ENCODE results near the gene COPB1.
A peak's percentile ranks its signal among the peaks of the same experiment; 100 is the strongest.

COPB1 gene

DNA sequence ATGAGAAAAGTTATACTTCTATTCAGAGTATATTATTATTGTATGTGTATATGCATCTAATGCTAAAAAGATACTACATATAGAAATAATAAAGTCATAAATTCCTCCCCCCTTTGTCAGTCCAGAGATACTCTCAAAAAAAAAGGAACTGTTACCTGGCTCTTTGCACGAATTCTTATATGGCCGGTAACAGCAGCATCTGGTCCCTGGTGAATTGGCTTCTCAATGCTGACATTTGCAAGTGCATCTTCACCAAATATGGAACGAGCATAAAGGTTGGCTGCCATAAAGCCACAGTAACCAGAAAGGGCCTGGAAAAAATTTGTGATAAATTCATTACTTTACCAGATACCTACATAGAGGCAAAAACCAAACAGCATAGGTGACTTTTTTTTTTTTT is 41.2 kb downstream of the COPB1 start:
- TF ChIP-seq, protein P1, sequence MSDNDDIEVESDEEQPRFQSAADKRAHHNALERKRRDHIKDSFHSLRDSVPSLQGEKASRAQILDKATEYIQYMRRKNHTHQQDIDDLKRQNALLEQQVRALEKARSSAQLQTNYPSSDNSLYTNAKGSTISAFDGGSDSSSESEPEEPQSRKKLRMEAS (IDR thresholded peaks at IDR 0.05; ENCODE audit: low read depth, low read length), result no peak
- TF ChIP-seq POLR2A (IDR thresholded peaks at IDR 0.05; ENCODE audit: extremely low read depth, insufficient read length) (no peak), MYC (IDR thresholded peaks at IDR 0.05; ENCODE audit: low read depth, low read length) (no peak)
- TF ChIP-seq, protein P2, sequence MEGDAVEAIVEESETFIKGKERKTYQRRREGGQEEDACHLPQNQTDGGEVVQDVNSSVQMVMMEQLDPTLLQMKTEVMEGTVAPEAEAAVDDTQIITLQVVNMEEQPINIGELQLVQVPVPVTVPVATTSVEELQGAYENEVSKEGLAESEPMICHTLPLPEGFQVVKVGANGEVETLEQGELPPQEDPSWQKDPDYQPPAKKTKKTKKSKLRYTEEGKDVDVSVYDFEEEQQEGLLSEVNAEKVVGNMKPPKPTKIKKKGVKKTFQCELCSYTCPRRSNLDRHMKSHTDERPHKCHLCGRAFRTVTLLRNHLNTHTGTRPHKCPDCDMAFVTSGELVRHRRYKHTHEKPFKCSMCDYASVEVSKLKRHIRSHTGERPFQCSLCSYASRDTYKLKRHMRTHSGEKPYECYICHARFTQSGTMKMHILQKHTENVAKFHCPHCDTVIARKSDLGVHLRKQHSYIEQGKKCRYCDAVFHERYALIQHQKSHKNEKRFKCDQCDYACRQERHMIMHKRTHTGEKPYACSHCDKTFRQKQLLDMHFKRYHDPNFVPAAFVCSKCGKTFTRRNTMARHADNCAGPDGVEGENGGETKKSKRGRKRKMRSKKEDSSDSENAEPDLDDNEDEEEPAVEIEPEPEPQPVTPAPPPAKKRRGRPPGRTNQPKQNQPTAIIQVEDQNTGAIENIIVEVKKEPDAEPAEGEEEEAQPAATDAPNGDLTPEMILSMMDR (IDR thresholded peaks at IDR 0.05; ENCODE audit: low read depth, low read length), result no peak
- no peak for DNase-seq (ENCODE audit: low read depth)
- no peak overlapping the region for H3K4me3 ChIP-seq (ENCODE audit: low read depth, low read length)

DNA sequence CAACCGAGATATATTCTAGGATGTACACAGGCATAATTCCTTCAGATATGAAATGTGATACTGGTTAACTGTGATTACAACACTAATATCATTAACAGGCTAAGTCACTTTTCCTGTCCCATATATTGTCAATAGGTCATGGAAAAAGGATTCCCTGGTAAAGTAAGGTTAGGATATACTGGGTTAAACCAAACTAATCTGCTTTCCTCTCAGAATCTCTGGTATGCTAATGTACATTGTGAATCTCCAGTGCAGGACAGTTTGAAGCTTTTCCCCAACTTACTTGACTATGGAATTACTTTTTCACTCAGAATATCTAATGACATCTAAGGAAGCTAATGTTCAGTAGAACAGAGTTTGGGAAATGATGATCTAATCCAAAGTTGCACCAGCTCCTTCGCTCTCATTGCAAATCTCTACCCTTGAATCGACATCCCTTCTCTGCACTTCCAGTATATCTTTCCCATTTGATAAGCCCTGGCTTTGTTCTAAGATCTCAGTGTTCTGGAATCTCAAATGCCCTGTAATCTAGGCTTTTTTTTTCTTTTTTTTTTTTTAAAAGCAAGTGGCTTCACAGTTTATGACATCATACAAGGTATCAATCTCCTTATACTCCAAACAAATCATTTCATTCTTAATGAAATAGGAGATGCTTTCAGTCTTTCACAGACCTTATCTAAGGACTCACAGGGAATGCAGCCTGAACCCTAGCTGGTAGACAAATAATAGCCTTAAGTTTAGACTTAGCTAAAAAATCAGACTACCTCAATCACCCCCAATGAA is 43.8 kb downstream of the COPB1 start:
- TF ChIP-seq POLR2A (IDR thresholded peaks at IDR 0.05; ENCODE audit: extremely low read depth, insufficient read length), result no peak
- TF ChIP-seq, protein P2 (IDR thresholded peaks at IDR 0.05; ENCODE audit: low read depth, low read length), result no peak
- DNase-seq (ENCODE audit: low read depth), result no peak
- no peak overlapping the region for H3K4me3 ChIP-seq (ENCODE audit: low read depth, low read length)

DNA sequence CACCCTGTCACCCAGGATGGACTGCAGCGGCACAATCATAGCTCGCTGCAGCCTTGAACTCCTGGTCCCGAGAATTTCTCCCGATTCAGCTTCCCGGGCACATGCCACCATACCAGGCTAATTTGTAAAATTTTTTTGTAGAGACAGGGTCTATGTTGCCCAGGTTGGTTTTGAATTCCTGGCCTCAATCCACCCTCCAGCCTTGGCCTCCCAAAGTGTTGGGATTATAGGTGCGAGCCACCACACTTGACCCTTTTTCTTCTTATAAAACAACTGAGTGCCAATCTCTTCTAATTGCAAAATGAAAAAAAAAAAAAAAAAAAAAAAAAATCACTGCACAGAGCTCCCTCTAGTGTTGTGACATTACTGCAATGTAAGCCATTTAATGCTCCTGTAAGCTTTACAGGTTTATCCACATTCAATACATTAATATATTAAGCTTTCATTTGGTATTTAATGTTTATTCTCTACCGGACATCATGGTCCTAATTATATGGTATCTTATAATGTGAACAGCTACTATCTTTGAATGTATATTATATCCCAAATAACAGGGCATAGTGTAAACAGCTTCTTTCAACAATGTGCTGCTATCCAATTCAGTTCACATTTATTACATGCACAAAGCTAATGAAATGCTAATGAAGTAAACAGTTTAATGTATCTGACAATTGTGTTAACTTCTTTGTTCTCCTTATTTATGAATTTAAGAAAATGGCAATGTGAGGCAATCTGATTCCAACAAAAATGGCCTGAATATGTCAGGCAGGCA is 44.6 kb downstream of the COPB1 start:
- H3K4me3 ChIP-seq (ENCODE audit: low read depth, low read length), result no peak overlapping the region
- peak; percentile 22 for DNase-seq (ENCODE audit: low read depth)
- TF ChIP-seq POLR2A (IDR thresholded peaks at IDR 0.05; ENCODE audit: extremely low read depth, insufficient read length) (no peak), MYC (IDR thresholded peaks at IDR 0.05; ENCODE audit: low read depth, low read length) (no peak)
- TF ChIP-seq, protein P2 (IDR thresholded peaks at IDR 0.05; ENCODE audit: low read depth, low read length), result peak; percentile 24
- TF ChIP-seq, protein P1 (IDR thresholded peaks at IDR 0.05; ENCODE audit: low read depth, low read length), result no peak

DNA sequence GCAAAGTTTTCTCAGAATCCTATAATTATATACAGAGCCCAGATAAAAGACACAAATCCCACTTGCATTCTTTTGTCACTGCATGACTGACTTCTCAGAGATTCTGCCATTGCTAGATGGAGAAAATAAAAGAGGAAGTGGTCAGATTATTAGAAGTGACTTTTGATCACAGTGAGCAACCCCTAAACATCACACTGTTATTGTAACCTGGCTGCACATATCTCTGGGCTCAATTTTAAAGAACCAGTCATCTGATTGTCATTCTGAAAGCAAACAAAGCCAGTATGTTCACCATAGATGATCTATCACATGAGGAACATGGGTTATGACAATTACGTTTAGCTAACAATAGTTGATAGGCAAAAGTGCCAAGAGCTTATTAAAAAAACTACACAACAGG is 47.8 kb downstream of the COPB1 start:
- DNase-seq (ENCODE audit: low read depth), result peak; percentile 27
- TF ChIP-seq MYC (IDR thresholded peaks at IDR 0.05; ENCODE audit: low read depth, low read length) (no peak), POLR2A (IDR thresholded peaks at IDR 0.05; ENCODE audit: extremely low read depth, insufficient read length) (no peak)
- TF ChIP-seq, protein P1 (IDR thresholded peaks at IDR 0.05; ENCODE audit: low read depth, low read length), result no peak
- TF ChIP-seq, protein P2 (IDR thresholded peaks at IDR 0.05; ENCODE audit: low read depth, low read length), result no peak
- no peak overlapping the region for H3K4me3 ChIP-seq (ENCODE audit: low read depth, low read length)

DNA sequence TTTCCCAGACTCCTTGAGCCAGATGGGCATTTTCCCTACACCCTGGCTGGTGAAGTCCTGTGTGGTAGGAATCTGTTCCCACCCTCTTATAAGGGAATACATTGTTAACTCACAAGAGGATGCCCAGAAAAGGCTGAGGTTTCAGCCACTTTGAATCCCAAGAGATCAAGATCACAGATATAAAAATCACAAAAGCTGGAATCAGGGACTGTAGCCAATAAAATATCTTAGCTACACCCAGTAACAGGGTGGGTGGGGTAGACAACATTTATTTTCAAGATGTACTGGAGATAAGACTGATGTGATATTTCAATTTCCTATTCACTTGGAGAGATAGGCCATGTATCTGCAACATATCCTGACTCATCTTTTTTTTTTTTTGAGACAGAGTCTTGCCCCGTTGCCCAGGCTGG is 50.3 kb downstream of the COPB1 start:
- no peak for DNase-seq (ENCODE audit: low read depth)
- TF ChIP-seq POLR2A (IDR thresholded peaks at IDR 0.05; ENCODE audit: extremely low read depth, insufficient read length), result no peak
- TF ChIP-seq, protein P1 (IDR thresholded peaks at IDR 0.05; ENCODE audit: low read depth, low read length), result no peak
- TF ChIP-seq, protein P2 (IDR thresholded peaks at IDR 0.05; ENCODE audit: low read depth, low read length), result no peak
- TF ChIP-seq MYC (IDR thresholded peaks at IDR 0.05; ENCODE audit: low read depth, low read length), result no peak
- no peak overlapping the region for H3K4me3 ChIP-seq (ENCODE audit: low read depth, low read length)
